ENCODE measurements around the gene CDON.

DNA sequence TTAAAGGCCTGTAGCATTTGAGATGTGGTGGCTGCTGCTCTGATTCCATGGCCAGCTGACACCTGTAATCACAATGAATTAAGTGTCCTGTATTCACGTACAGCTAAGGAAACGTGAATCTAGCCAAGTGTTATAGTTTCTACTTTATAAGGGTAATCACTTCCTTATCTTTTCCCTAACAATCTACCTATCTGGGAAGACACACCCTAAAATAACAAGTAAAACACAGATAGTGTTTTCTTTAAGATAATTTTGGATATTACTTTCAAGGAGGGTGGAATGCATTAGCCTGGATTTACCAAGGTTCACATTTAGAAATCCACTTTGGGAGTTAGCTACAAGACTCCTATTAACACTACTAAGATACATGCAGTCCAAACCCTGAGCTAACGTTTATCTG, 11.5 kb downstream of the CDON start:
- no peak for TF ChIP-seq POLR2A (IDR thresholded peaks at IDR 0.05)
- TF ChIP-seq, protein P1, sequence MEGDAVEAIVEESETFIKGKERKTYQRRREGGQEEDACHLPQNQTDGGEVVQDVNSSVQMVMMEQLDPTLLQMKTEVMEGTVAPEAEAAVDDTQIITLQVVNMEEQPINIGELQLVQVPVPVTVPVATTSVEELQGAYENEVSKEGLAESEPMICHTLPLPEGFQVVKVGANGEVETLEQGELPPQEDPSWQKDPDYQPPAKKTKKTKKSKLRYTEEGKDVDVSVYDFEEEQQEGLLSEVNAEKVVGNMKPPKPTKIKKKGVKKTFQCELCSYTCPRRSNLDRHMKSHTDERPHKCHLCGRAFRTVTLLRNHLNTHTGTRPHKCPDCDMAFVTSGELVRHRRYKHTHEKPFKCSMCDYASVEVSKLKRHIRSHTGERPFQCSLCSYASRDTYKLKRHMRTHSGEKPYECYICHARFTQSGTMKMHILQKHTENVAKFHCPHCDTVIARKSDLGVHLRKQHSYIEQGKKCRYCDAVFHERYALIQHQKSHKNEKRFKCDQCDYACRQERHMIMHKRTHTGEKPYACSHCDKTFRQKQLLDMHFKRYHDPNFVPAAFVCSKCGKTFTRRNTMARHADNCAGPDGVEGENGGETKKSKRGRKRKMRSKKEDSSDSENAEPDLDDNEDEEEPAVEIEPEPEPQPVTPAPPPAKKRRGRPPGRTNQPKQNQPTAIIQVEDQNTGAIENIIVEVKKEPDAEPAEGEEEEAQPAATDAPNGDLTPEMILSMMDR (IDR thresholded peaks at IDR 0.05): no peak
